ENCODE results near the gene MPND. TPM values are rescaled to one million over a fixed set of nuclear protein-coding genes. Genes with fewer than 3 reads are reported as not detected.

Gene MPND
- total and polyA plus RNA-seq, 2 of the 13 experiments (the other 11 are each of a cell fraction or from before 2014, with no cell fraction given): 10.8 to 15.8 TPM

- ChIA-PET POLR2A (interaction anchor here (1.0 kb wide), 1 partner anchor 31 kb away, joined by 3 read pairs; the partner anchor contains the start of gene SH3GL1), CTCF (ENCODE audit: low intra/inter-chr PET ratio, low total read pairs) (interaction anchor here (0.7 to 0.9 kb wide), 2 partner anchors 16 to 30 kb away, joined by 3 read pairs; no protein-coding TSS in a partner anchor)
- H3K79me2 ChIP-seq (ENCODE audit: insufficient read depth, low read length): peaks cover 35% of the 10 kb centered on the region
- H3K27me3 ChIP-seq (ENCODE audit: control insufficient read depth in 1 of 2, insufficient read depth in 2 of 2, low read length in 2 of 2): no peaks in the 10 kb centered on the region
- no peaks in the 10 kb centered on the region for H3K9me3 ChIP-seq (ENCODE audit: low read length)
- H3K27ac ChIP-seq (ENCODE audit: extremely low read length, insufficient read depth, low read length): no peak overlapping the region
- DNase-seq (ENCODE audit: low spot score): no peak
- H3K4me2 ChIP-seq (ENCODE audit: low read depth, low read length): no peak overlapping the region
- intact Hi-C loops (cut with micrococcal nuclease; ENCODE audit: unreplicated experiment) (no loop called here), in situ Hi-C loops (cut with HindIII; ENCODE audit: extremely low pct_ligation_motif_present, low pct_unique_long_range_greater_than_20kb) (no loop called here)
- H2AFZ ChIP-seq (ENCODE audit: low read length): no peak overlapping the region
- H4K20me1 ChIP-seq (ENCODE audit: insufficient read depth, low read length): no peaks in the 10 kb centered on the region; the same call in 1 of the 2 replicates
- 91% methylated on average over 15 of the region's 25 CpGs for WGBS (ENCODE audit: low lambda C conversion rate)
- no peak overlapping the region for H3K9ac ChIP-seq (ENCODE audit: insufficient read depth, low read depth, low read length)
- H3K4me1 ChIP-seq (ENCODE audit: insufficient read depth, low read length): peaks cover 9% of the 10 kb centered on the region
- no TSS peak for BruUV-seq (replicated peaks)
- TF ChIP-seq ATF1 (CRISPR knock-in tag; IDR thresholded peaks at IDR 0.05) (no peak), ZBTB39 (CRISPR knock-in tag; IDR thresholded peaks at IDR 0.05) (no peak), RBM22 (optimal IDR thresholded peaks at IDR 0.05; ENCODE audit: low read length) (peak; percentile 11), MED8 (CRISPR knock-in tag; IDR thresholded peaks at IDR 0.05; ENCODE audit: insufficient replicate concordance) (no peak), ZHX2 (IDR thresholded peaks at IDR 0.05; ENCODE audit: low read depth) (no peak), ZHX2 (CRISPR knock-in tag; IDR thresholded peaks at IDR 0.05; ENCODE audit: borderline replicate concordance) (no peak), CBFB (CRISPR knock-in tag; IDR thresholded peaks at IDR 0.05) (0 out of 2 replicates have a peak, but pooled peaks have one; percentile 12), ZNF784 (CRISPR knock-in tag; IDR thresholded peaks at IDR 0.05; ENCODE audit: borderline replicate concordance) (no peak)
- ATAC-seq: no peak
- no peak for FAIRE-seq
- peaks cover 18 to 46% of the 10 kb centered on the region in 2 experiments; a peak in 4 of 5 replicates for H3K36me3 ChIP-seq (replicated peaks in 1 of 2; ENCODE audit: control insufficient read depth in 1 of 2, insufficient read depth in 2 of 2, low read length in 2 of 2)
- no peak overlapping the region for H3K4me3 ChIP-seq (replicated peaks in 1 of 3; ENCODE audit: insufficient read depth in 1 of 3, low read depth in 2 of 3, low read length in 3 of 3)
Observed at GRCh38 chr19:4369109-4369887, 25.9 kb downstream of the MPND start.

Measured in HepG2 (cell line).